AG09319 (cell line): Measurements from ENCODE around the gene NDUFS5.

Experiments used
- DNase-seq: peaks from one replicate; pipeline ENCODE4 v3.0.0-alpha.2; 2010; ENCODE audit warnings: low read depth; ENCODE audit errors: extremely low read depth
- TF ChIP-seq, protein P1 (sequence below): IDR thresholded peaks from 2 replicates; pipeline ENCODE4 v1.5.1; 2011; ENCODE audit warnings: low read depth, mild to moderate bottlenecking, inconsistent platforms, low read length, moderate library complexity

Gene NDUFS5

DNA sequence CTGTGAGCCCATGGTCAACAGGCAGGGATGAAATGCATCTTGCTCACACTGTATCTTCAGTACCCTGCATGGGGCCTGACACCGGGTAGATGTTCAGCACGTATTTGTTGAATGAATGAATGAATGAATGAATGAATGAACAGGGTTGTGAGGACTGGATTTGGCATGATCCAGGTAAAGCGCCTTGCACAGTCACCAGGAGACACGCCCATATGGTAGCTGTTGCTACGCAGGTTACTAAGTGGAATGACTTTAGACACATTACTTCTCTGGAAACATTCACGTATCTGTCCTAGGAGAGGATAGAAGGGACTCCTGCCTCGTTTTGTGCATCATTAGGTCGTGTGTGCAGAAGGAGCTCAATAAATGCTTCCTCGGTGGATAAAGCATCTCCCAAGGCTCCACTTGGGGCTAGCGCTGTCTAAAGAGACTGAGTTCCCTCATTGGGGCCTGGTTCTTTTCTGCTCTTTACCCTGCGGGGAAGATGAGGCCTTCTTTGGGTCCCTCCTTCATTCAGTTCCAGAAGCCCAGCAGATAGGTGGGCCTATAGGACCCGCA is 54.2 kb downstream of the NDUFS5 start:
- TF ChIP-seq, protein P1, sequence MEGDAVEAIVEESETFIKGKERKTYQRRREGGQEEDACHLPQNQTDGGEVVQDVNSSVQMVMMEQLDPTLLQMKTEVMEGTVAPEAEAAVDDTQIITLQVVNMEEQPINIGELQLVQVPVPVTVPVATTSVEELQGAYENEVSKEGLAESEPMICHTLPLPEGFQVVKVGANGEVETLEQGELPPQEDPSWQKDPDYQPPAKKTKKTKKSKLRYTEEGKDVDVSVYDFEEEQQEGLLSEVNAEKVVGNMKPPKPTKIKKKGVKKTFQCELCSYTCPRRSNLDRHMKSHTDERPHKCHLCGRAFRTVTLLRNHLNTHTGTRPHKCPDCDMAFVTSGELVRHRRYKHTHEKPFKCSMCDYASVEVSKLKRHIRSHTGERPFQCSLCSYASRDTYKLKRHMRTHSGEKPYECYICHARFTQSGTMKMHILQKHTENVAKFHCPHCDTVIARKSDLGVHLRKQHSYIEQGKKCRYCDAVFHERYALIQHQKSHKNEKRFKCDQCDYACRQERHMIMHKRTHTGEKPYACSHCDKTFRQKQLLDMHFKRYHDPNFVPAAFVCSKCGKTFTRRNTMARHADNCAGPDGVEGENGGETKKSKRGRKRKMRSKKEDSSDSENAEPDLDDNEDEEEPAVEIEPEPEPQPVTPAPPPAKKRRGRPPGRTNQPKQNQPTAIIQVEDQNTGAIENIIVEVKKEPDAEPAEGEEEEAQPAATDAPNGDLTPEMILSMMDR: no peak
- no peak for DNase-seq

DNA sequence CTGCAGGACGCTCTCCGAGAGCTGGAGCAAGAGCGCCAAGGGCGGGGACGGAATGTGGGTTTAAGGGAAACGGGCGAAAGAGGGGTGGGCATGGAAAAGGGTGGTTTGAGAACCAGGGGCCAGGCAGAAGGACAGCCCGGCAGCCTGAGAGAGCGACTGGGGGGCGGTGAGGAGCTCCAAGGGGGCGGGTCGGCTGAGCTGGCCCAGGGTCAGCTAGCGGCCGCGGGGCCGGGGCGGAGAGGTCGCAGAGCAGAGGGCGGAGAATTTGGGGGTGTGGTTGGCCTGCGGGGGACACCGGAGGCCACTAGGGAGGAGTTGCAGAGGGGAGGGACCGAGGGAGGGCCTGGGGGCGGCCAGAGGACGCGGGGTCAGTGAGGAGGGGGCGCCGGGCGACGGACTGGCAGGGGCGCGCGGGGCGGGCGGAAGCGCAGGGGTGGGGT is 54.7 kb downstream of the NDUFS5 start:
- TF ChIP-seq, protein P1: no peak
- no peak for DNase-seq

DNA sequence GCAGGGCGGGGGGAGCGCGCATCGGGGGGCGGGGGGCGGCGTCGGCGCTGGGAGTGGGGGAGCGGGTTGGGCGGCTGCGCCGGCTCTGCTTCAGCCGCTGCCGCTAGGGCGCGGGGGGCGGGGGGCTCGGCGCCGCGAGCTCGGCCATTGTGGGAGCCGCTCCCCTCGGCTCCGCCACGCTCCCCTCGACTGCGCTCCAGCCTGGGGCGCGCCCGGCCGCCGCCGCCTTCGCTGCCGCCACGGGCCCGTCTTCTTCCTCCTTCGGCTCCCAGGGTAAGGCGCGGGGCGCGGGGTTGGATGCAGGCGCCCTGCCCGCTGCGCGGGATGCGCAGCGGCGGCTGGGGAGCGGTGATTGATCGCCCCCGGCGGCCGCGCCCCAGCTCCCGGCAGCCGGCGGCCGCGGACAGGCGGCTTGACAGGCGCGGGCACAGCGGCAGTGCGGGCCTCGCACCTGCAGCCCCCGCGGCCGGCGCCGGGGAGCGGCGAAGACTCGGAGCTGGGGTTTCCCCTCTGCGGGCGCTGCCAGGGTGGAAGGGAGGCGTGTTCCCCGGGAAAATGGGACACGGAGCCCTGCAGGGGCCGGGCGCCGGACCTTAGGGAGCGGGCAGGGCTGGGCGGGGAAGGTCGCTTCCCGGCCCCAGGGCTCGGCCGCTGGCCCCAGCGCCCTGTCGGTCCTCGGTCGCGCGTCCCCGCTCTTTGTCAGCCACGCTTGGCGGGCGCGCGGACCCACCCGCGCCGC is 55.3 kb downstream of the NDUFS5 start:
- TF ChIP-seq, protein P1: no peak
- DNase-seq: no peak

DNA sequence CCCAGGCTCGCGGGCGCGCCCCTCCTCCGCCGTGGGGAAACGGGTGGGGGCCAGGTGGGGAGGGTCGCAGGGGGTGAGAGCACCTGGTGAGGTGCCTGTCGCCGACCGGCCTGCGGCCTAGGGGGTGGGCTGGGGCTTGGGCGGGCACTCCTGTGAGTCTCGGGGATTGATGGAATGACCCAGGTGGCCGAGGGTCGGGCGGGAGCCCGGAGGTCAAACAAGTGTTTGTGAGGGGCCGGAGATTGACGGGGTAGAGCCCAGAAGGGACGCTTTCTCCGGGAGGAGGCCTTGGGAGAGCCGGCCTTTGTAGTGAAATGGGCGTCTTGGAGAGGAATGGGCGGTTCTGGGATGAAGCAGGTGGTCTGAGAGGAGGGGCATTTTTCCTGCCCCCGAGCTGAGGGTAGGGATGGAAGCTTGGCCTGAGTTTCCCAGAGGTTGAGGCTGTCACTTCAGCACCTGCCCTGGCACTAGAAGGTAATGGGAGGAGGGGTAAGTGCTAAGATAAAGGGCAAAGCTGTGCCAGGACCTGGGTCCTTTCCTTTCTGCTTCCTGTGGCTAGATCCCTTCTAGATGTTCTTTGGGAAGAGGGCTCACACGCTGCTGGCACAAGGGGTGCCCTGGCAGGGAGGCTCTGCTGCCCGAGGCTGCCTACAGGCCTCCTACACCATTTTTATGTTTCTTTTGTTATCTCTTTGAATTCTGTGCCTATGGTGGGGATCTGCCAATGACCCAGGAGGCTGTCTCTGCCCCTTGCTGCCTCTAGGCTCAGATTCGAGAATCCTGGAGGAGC is 56.1 kb downstream of the NDUFS5 start:
- TF ChIP-seq, protein P1: no peak
- no peak for DNase-seq

DNA sequence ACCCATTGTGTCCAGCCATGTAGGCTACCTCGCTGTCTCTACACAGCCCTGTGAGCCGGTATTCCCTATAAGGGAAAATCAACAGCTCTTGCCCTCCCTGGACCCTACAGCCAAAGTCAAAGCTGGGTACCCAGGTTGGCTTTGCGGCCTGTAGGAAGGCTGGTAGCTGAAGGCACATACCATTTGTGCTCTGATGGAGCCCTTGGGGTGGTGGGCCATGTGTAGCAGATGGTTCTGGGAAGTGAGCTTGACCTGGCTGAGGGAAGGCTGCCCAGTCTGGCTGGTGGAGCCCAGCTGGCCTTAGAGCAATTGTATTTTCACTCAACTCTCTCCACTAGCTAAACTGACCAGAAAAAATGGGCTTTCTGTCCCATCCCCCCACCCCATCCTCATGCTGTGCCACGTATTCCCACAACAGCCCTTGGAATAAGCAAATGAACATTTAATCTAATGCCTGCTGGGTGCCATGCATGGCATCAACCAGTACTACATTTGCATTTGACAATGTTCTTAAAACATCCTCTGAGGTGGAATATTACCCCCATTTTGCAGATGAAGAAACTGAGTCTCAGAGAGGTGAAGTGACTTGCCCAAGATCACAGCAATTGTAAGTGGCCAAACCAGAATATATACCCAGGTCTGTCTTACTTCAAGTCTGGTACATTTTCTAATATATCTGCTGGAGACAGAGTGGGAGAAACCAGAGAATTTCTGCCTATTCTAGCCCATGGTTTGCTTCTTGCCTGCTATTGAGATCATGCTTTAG is 56.8 kb downstream of the NDUFS5 start:
- TF ChIP-seq, protein P1: no peak
- DNase-seq: no peak

DNA sequence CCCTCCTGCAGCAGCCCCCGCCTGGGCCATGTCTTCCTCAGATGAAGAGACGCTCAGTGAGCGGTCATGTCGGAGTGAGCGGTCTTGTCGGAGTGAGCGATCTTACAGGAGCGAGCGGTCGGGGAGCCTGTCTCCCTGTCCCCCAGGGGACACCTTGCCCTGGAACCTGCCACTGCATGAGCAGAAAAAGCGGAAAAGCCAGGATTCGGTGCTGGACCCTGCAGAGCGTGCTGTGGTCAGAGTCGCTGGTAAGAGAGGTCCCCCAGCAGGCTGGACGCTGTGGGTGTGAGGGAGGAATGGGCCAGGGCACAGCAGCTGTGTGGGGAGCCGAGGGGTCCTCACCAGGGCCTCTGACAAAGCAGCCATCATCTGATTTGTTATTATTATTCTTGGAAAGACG is 58.0 kb downstream of the NDUFS5 start:
- no peak for DNase-seq

More for the DNA sequence above, 58.0 kb downstream of the NDUFS5 start:
- TF ChIP-seq, protein P1: no peak
